ENCODE data around the gene BSG.
"Not testable (repeated sequence)": the region's sequence is repeated elsewhere in the genome, so short reads cannot be mapped to it uniquely, and the experiment has no call there.

BSG gene

GRCh38 chr19:580274-580835, 8.0 kb downstream of the BSG start:
- H3K27me3 ChIP-seq (ENCODE audit: control insufficient read depth in 2 of 2, insufficient read depth in 2 of 2, low read length in 2 of 2), result no peaks in the 10 kb centered on the region
- H3K4me1 ChIP-seq (ENCODE audit: control insufficient read depth in 2 of 2, insufficient read depth in 2 of 2, low read length in 2 of 2), result peaks cover 7% of the 10 kb centered on the region in 2 donors
- no peak overlapping the region for H3K9ac ChIP-seq (ENCODE audit: low read depth in 1 of 2, low read length in 2 of 2)
- H3K36me3 ChIP-seq (ENCODE audit: control insufficient read depth in 2 of 2, insufficient read depth in 2 of 2, low read length in 2 of 2), result peaks cover 25 to 31% of the 10 kb centered on the region in 2 donors
- no peaks in the 10 kb centered on the region for H3K9me3 ChIP-seq (ENCODE audit: control insufficient read depth in 2 of 2, low read length in 2 of 2)
- no peak overlapping the region for H3K4me3 ChIP-seq (ENCODE audit: low read length in 2 of 2)
- H3K27ac ChIP-seq (ENCODE audit: low read depth in 2 of 2, low read length in 2 of 2), result no peak overlapping the region

GRCh38 chr19:581399-582111, 9.2 kb downstream of the BSG start:
- no peak overlapping the region for H3K27ac ChIP-seq (ENCODE audit: low read depth in 2 of 2, low read length in 2 of 2)
- no peaks in the 10 kb centered on the region for H3K9me3 ChIP-seq (ENCODE audit: control insufficient read depth in 2 of 2, low read length in 2 of 2)
- peaks cover 0 to 5% of the 10 kb centered on the region in 2 donors for H3K4me1 ChIP-seq (ENCODE audit: control insufficient read depth in 2 of 2, insufficient read depth in 2 of 2, low read length in 2 of 2)
- no peak overlapping the region for H3K9ac ChIP-seq (ENCODE audit: low read depth in 1 of 2, low read length in 2 of 2)
- peaks cover 25 to 27% of the 10 kb centered on the region in 2 donors for H3K36me3 ChIP-seq (ENCODE audit: control insufficient read depth in 2 of 2, insufficient read depth in 2 of 2, low read length in 2 of 2)
- H3K27me3 ChIP-seq (ENCODE audit: control insufficient read depth in 2 of 2, insufficient read depth in 2 of 2, low read length in 2 of 2), result no peaks in the 10 kb centered on the region
- H3K4me3 ChIP-seq (ENCODE audit: low read length in 2 of 2), result no peak overlapping the region

DNA sequence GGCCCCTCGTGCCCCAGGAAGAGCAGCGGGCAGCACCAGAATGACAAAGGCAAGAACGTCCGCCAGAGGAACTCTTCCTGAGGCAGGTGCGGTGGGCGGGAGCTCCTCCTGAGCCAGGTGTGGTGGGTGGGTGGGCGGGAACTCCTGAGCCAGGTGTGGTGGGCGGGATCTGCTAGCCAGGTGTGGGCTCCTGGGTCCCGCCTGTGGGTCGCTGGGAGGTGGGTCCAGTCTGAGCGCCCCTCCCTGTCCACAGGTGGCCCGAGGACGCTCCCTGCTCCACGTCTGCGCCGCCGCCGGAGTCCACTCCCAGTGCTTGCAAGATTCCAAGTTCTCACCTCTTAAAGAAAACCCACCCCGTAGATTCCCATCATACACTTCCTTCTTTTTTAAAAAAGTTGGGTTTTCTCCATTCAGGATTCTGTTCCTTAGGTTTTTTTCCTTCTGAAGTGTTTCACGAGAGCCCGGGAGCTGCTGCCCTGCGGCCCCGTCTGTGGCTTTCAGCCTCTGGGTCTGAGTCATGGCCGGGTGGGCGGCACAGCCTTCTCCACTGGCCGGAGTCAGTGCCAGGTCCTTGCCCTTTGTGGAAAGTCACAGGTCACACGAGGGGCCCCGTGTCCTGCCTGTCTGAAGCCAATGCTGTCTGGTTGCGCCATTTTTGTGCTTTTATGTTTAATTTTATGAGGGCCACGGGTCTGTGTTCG, 10.3 kb downstream of the BSG start:
- peaks cover 22 to 23% of the 10 kb centered on the region in 2 donors for H3K36me3 ChIP-seq (ENCODE audit: control insufficient read depth in 2 of 2, insufficient read depth in 2 of 2, low read length in 2 of 2)
- no peak overlapping the region for H3K4me3 ChIP-seq (ENCODE audit: low read length in 2 of 2)
- no peaks in the 10 kb centered on the region for H3K9me3 ChIP-seq (ENCODE audit: control insufficient read depth in 2 of 2, low read length in 2 of 2)
- H3K4me1 ChIP-seq (ENCODE audit: control insufficient read depth in 2 of 2, insufficient read depth in 2 of 2, low read length in 2 of 2), result peaks cover 0 to 5% of the 10 kb centered on the region in 2 donors
- no peaks in the 10 kb centered on the region for H3K27me3 ChIP-seq (ENCODE audit: control insufficient read depth in 2 of 2, insufficient read depth in 2 of 2, low read length in 2 of 2)
- no peak overlapping the region for H3K9ac ChIP-seq (ENCODE audit: low read depth in 1 of 2, low read length in 2 of 2)
- no peak overlapping the region for H3K27ac ChIP-seq (ENCODE audit: low read depth in 2 of 2, low read length in 2 of 2)

GRCh38 chr19:583198-583967, 11.0 kb downstream of the BSG start:
- Histone ChIP-seq H3K27me3 (ENCODE audit: control insufficient read depth in 2 of 2, insufficient read depth in 2 of 2, low read length in 2 of 2) (peaks cover 4 to 6% of the 10 kb centered on the region in 2 donors), H3K27ac (ENCODE audit: low read depth in 2 of 2, low read length in 2 of 2) (no peak overlapping the region), H3K9ac (ENCODE audit: low read depth in 1 of 2, low read length in 2 of 2) (no peak overlapping the region), H3K36me3 (ENCODE audit: control insufficient read depth in 2 of 2, insufficient read depth in 2 of 2, low read length in 2 of 2) (peaks cover 22 to 23% of the 10 kb centered on the region in 2 donors), H3K4me3 (ENCODE audit: low read length in 2 of 2) (no peak overlapping the region), H3K9me3 (ENCODE audit: control insufficient read depth in 2 of 2, low read length in 2 of 2) (no peaks in the 10 kb centered on the region), H3K4me1 (ENCODE audit: control insufficient read depth in 2 of 2, insufficient read depth in 2 of 2, low read length in 2 of 2) (peaks cover 4 to 8% of the 10 kb centered on the region in 2 donors)

GRCh38 chr19:583968-584239, 11.5 kb downstream of the BSG start:
- peaks cover 22 to 23% of the 10 kb centered on the region in 2 donors for H3K36me3 ChIP-seq (ENCODE audit: control insufficient read depth in 2 of 2, insufficient read depth in 2 of 2, low read length in 2 of 2)
- H3K27ac ChIP-seq (ENCODE audit: low read depth in 2 of 2, low read length in 2 of 2), result no peak overlapping the region
- H3K4me1 ChIP-seq (ENCODE audit: control insufficient read depth in 2 of 2, insufficient read depth in 2 of 2, low read length in 2 of 2), result peaks cover 4 to 11% of the 10 kb centered on the region in 2 donors
- H3K9ac ChIP-seq (ENCODE audit: low read depth in 1 of 2, low read length in 2 of 2), result no peak overlapping the region
- peaks cover 9 to 11% of the 10 kb centered on the region in 2 donors for H3K27me3 ChIP-seq (ENCODE audit: control insufficient read depth in 2 of 2, insufficient read depth in 2 of 2, low read length in 2 of 2)
- H3K9me3 ChIP-seq (ENCODE audit: control insufficient read depth in 2 of 2, low read length in 2 of 2), result no peaks in the 10 kb centered on the region
- H3K4me3 ChIP-seq (ENCODE audit: low read length in 2 of 2), result no peak overlapping the region

GRCh38 chr19:584240-585001, 12.0 kb downstream of the BSG start:
- Histone ChIP-seq H3K9me3 (ENCODE audit: control insufficient read depth in 2 of 2, low read length in 2 of 2) (no peaks in the 10 kb centered on the region), H3K9ac (ENCODE audit: low read depth in 1 of 2, low read length in 2 of 2) (no peak overlapping the region), H3K4me1 (ENCODE audit: control insufficient read depth in 2 of 2, insufficient read depth in 2 of 2, low read length in 2 of 2) (peaks cover 4 to 13% of the 10 kb centered on the region in 2 donors), H3K27ac (ENCODE audit: low read depth in 2 of 2, low read length in 2 of 2) (no peak overlapping the region), H3K4me3 (ENCODE audit: low read length in 2 of 2) (no peak overlapping the region), H3K36me3 (ENCODE audit: control insufficient read depth in 2 of 2, insufficient read depth in 2 of 2, low read length in 2 of 2) (peaks cover 22 to 23% of the 10 kb centered on the region in 2 donors), H3K27me3 (ENCODE audit: control insufficient read depth in 2 of 2, insufficient read depth in 2 of 2, low read length in 2 of 2) (peaks cover 14 to 16% of the 10 kb centered on the region in 2 donors)

DNA sequence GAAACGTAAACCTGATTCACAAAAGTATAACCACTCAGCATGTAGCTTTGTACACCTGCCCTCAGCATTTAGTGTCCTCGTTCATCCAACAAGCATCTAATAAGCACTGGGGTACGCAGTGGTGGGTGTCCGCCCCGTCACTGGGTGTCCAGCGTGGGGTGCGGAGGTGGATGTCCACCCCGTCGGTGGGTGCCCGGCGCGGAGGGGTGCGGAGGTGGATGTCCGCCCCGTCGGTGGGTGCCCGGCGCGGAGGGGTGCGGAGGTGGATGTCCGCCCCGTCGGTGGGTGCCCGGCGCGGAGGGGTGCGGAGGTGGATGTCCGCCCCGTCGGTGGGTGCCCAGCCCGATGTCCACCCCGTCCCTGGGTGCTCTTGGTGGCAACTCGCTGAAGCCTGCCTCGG, 12.8 kb downstream of the BSG start:
- Histone ChIP-seq H3K36me3 (ENCODE audit: control insufficient read depth in 2 of 2, insufficient read depth in 2 of 2, low read length in 2 of 2) (peaks cover 16 to 19% of the 10 kb centered on the region in 2 donors), H3K27me3 (ENCODE audit: control insufficient read depth in 2 of 2, insufficient read depth in 2 of 2, low read length in 2 of 2) (peaks cover 14 to 16% of the 10 kb centered on the region in 2 donors), H3K4me1 (ENCODE audit: control insufficient read depth in 2 of 2, insufficient read depth in 2 of 2, low read length in 2 of 2) (peaks cover 4 to 13% of the 10 kb centered on the region in 2 donors)
- not testable (repeated sequence) for H3K9ac ChIP-seq (ENCODE audit: low read depth in 1 of 2, low read length in 2 of 2); H3K4me3 ChIP-seq (ENCODE audit: low read length in 2 of 2); H3K9me3 ChIP-seq (ENCODE audit: control insufficient read depth in 2 of 2, low read length in 2 of 2); H3K27ac ChIP-seq (ENCODE audit: low read depth in 2 of 2, low read length in 2 of 2)

- Histone ChIP-seq H3K36me3 (ENCODE audit: control insufficient read depth in 2 of 2, insufficient read depth in 2 of 2, low read length in 2 of 2) (peaks cover 11 to 15% of the 10 kb centered on the region in 2 donors), H3K27ac (ENCODE audit: low read depth in 2 of 2, low read length in 2 of 2) (no peak overlapping the region), H3K27me3 (ENCODE audit: control insufficient read depth in 2 of 2, insufficient read depth in 2 of 2, low read length in 2 of 2) (peaks cover 14 to 16% of the 10 kb centered on the region in 2 donors), H3K4me3 (ENCODE audit: low read length in 2 of 2) (no peak overlapping the region), H3K4me1 (ENCODE audit: control insufficient read depth in 2 of 2, insufficient read depth in 2 of 2, low read length in 2 of 2) (peaks cover 4 to 13% of the 10 kb centered on the region in 2 donors), H3K9ac (ENCODE audit: low read depth in 1 of 2, low read length in 2 of 2) (no peak overlapping the region), H3K9me3 (ENCODE audit: control insufficient read depth in 2 of 2, low read length in 2 of 2) (no peaks in the 10 kb centered on the region)
Observed at GRCh38 chr19:585551-586110, 13.2 kb downstream of the BSG start.

DNA sequence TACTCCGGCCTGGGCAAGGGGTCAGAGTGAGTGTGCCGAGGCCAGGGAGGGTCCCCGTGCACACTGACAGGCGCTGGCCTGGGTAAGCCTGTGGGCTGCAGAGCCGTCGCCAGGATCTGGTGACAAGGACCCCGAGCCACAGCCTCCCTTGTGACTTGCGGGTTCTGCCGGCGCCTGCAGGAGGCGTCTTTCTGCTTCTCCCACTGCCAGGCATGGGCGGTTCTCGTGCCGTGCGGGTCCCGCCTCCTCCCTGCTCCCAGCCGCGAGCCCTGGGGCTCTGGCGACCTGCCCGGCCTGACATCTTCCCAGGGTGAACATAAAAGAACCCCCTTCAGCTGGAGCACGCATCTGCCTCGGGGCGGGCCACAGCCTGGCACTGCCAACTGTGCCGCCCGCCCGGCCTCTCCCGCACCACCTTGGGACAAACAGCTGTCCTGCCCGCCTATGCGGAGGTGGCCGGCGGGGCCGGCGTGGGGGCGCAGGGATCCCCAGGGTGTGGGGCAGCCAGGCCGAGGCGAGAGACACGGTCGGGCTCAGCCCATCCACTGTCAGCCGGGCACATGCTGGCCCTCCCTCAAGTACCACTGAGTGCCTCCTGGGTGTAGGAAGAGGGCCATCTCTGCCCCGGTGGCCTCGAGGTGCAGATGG, 15.8 kb downstream of the BSG start:
- Histone ChIP-seq H3K27me3 (ENCODE audit: control insufficient read depth in 2 of 2, insufficient read depth in 2 of 2, low read length in 2 of 2) (peaks cover 16 to 32% of the 10 kb centered on the region in 2 donors), H3K9ac (ENCODE audit: low read depth in 1 of 2, low read length in 2 of 2) (no peak overlapping the region), H3K36me3 (ENCODE audit: control insufficient read depth in 2 of 2, insufficient read depth in 2 of 2, low read length in 2 of 2) (no peaks in the 10 kb centered on the region), H3K4me3 (ENCODE audit: low read length in 2 of 2) (no peak overlapping the region), H3K4me1 (ENCODE audit: control insufficient read depth in 2 of 2, insufficient read depth in 2 of 2, low read length in 2 of 2) (peaks cover 4 to 13% of the 10 kb centered on the region in 2 donors), H3K27ac (ENCODE audit: low read depth in 2 of 2, low read length in 2 of 2) (no peak overlapping the region), H3K9me3 (ENCODE audit: control insufficient read depth in 2 of 2, low read length in 2 of 2) (no peaks in the 10 kb centered on the region)

All from mucosa of rectum (tissue), 2 donors.